Measurements from ENCODE around the gene PTPMT1.
A peak's percentile ranks its signal among the peaks of the same experiment; 100 is the strongest.

The PTPMT1 gene

DNA sequence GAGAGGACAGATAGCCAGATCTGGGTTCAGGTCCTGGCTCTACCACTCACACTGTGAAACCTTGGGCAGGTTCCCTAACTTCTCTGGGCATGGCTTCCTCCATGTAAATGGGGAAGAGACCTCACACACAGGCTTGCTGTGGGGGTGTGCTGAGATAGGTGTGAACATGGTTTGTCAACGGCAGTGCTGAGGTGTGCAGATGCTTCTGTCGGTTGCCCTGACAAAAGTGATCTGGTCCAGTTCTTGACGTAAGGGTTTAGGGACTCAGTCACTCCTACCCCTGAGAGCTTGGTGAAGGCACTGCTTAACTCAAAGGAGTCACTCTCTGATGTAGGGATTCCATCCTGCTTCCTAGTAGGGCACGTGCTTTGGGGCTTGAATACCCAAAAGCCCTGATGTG lies 26.9 kb downstream of the PTPMT1 start:
- Histone ChIP-seq H4K91ac (ENCODE audit: low read depth, low read length) (no peak overlapping the region), H3K36me3 (ENCODE audit: control insufficient read depth in 1 of 2, insufficient read depth in 2 of 2, low read length in 2 of 2) (no peaks in the 10 kb centered on the region), H3K14ac (ENCODE audit: low read length) (no peak overlapping the region), H2AFZ (ENCODE audit: insufficient read depth, low read length, poor library complexity) (no peak overlapping the region), H4K12ac (ENCODE audit: low read depth, low read length) (no peak overlapping the region), H3K9me3 (ENCODE audit: insufficient read depth, low read depth, low read length) (no peaks in the 10 kb centered on the region), H3K27me3 (ENCODE audit: insufficient read depth, low read length) (peaks cover 35% of the 10 kb centered on the region), H3K4me1 (ENCODE audit: control insufficient read depth in 1 of 2, insufficient read depth in 2 of 2, low read length in 2 of 2) (peaks cover 7 to 11% of the 10 kb centered on the region in 2 experiments), H3K79me2 (ENCODE audit: control insufficient read depth, insufficient read depth, low read length, poor library complexity) (no peaks in the 10 kb centered on the region), H2BK120ac (ENCODE audit: insufficient read depth, low read length, poor library complexity) (no peak overlapping the region), H3K4me2 (ENCODE audit: low read length) (no peak overlapping the region), H3K27ac (ENCODE audit: low read depth, low read length) (no peak overlapping the region), H2AK5ac (ENCODE audit: low read length) (no peak overlapping the region), H3K79me1 (ENCODE audit: low read length) (no peaks in the 10 kb centered on the region), H3K9ac (ENCODE audit: low read length) (no peak overlapping the region), H3K4ac (ENCODE audit: low read depth, low read length) (no peak overlapping the region), H4K8ac (ENCODE audit: low read depth, low read length) (no peak overlapping the region), H2BK12ac (ENCODE audit: low read length) (no peak overlapping the region), H3K23ac (ENCODE audit: low read length) (no peak overlapping the region), H3K18ac (ENCODE audit: low read length) (no peak overlapping the region), H3K4me3 (ENCODE audit: low read depth, low read length) (no peak overlapping the region), H2BK5ac (ENCODE audit: low read depth, low read length, poor library complexity) (no peak overlapping the region)
- no CpG with 5 or more reads among the region's 4 CpGs for WGBS (ENCODE audit: extremely low coverage, insufficient coverage, insufficient read length)
- no peak for DNase-seq

DNA sequence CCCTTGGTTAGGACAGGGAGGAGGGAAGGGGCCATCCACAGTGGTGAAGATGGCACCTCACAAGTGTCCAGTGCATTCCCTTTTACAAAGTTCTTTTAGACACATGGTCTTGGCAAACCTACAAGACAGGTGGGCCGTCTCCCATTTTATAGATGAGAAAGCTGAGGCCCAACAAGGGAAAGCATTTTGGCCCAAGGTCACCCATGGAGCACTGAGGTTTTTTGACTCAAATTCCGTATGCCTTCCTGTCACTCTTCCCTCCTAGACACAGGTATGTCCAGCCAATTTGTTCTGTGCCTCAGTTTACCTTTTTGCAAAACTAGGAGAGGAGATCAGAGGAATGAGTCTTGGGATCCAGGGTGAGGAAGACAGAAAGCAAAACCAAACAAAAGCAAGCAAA lies 27.6 kb downstream of the PTPMT1 start:
- Histone ChIP-seq H3K4me2 (ENCODE audit: low read length) (no peak overlapping the region), H4K8ac (ENCODE audit: low read depth, low read length) (no peak overlapping the region), H2BK5ac (ENCODE audit: low read depth, low read length, poor library complexity) (no peak overlapping the region), H3K79me2 (ENCODE audit: control insufficient read depth, insufficient read depth, low read length, poor library complexity) (no peaks in the 10 kb centered on the region), H3K36me3 (ENCODE audit: control insufficient read depth in 1 of 2, insufficient read depth in 2 of 2, low read length in 2 of 2) (no peaks in the 10 kb centered on the region), H3K14ac (ENCODE audit: low read length) (no peak overlapping the region), H3K9me3 (ENCODE audit: insufficient read depth, low read depth, low read length) (no peaks in the 10 kb centered on the region), H3K4ac (ENCODE audit: low read depth, low read length) (no peak overlapping the region), H3K23ac (ENCODE audit: low read length) (no peak overlapping the region), H2BK120ac (ENCODE audit: insufficient read depth, low read length, poor library complexity) (no peak overlapping the region), H3K18ac (ENCODE audit: low read length) (no peak overlapping the region), H4K91ac (ENCODE audit: low read depth, low read length) (no peak overlapping the region), H2AFZ (ENCODE audit: insufficient read depth, low read length, poor library complexity) (no peak overlapping the region), H2BK12ac (ENCODE audit: low read length) (no peak overlapping the region), H3K4me3 (ENCODE audit: low read depth, low read length) (no peak overlapping the region), H4K12ac (ENCODE audit: low read depth, low read length) (no peak overlapping the region), H3K27ac (ENCODE audit: low read depth, low read length) (no peak overlapping the region), H3K79me1 (ENCODE audit: low read length) (no peaks in the 10 kb centered on the region), H3K27me3 (ENCODE audit: insufficient read depth, low read length) (peaks cover 35% of the 10 kb centered on the region), H3K9ac (ENCODE audit: low read length) (no peak overlapping the region), H3K4me1 (ENCODE audit: control insufficient read depth in 1 of 2, insufficient read depth in 2 of 2, low read length in 2 of 2) (peaks cover 7 to 11% of the 10 kb centered on the region in 2 experiments), H2AK5ac (ENCODE audit: low read length) (no peak overlapping the region)
- WGBS (ENCODE audit: extremely low coverage, insufficient coverage, insufficient read length): no CpG with 5 or more reads among the region's 2 CpGs
- DNase-seq: no peak

DNA sequence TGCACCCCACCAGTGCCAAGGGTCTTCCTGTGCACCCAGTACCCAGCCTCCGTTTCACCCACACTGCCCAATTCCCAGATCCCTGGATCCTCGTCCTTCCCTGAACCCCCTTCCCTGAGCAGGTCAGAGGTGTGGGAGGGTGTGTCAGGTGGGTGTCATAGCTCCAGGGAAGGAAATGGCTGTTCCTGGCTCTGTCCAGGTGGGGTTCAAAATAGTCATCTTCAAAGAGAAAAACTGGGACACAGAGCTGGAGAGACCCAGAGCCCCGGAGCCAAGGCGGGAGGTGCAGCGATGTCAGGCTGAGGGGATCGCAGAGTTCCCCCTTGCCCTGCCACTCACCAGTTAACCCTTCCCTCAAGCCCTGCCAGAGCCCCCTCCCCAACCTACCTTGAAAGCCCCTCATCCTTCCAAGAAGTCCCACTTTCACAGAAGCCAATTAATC lies 28.1 kb downstream of the PTPMT1 start:
- Histone ChIP-seq H3K4ac (ENCODE audit: low read depth, low read length) (no peak overlapping the region), H4K91ac (ENCODE audit: low read depth, low read length) (peak overlapping the region; percentile 39), H3K79me1 (ENCODE audit: low read length) (no peaks in the 10 kb centered on the region), H3K79me2 (ENCODE audit: control insufficient read depth, insufficient read depth, low read length, poor library complexity) (no peaks in the 10 kb centered on the region), H3K36me3 (ENCODE audit: control insufficient read depth in 1 of 2, insufficient read depth in 2 of 2, low read length in 2 of 2) (no peaks in the 10 kb centered on the region), H2BK120ac (ENCODE audit: insufficient read depth, low read length, poor library complexity) (no peak overlapping the region), H4K12ac (ENCODE audit: low read depth, low read length) (no peak overlapping the region), H3K9me3 (ENCODE audit: insufficient read depth, low read depth, low read length) (no peaks in the 10 kb centered on the region), H3K18ac (ENCODE audit: low read length) (no peak overlapping the region), H2AK5ac (ENCODE audit: low read length) (no peak overlapping the region), H3K27ac (ENCODE audit: low read depth, low read length) (no peak overlapping the region), H3K4me1 (ENCODE audit: control insufficient read depth in 1 of 2, insufficient read depth in 2 of 2, low read length in 2 of 2) (peaks cover 7 to 11% of the 10 kb centered on the region in 2 experiments), H3K9ac (ENCODE audit: low read length) (no peak overlapping the region), H2AFZ (ENCODE audit: insufficient read depth, low read length, poor library complexity) (no peak overlapping the region), H3K4me3 (ENCODE audit: low read depth, low read length) (no peak overlapping the region), H3K27me3 (ENCODE audit: insufficient read depth, low read length) (peaks cover 35% of the 10 kb centered on the region), H2BK5ac (ENCODE audit: low read depth, low read length, poor library complexity) (no peak overlapping the region), H2BK12ac (ENCODE audit: low read length) (no peak overlapping the region), H3K4me2 (ENCODE audit: low read length) (no peak overlapping the region), H3K14ac (ENCODE audit: low read length) (no peak overlapping the region), H4K8ac (ENCODE audit: low read depth, low read length) (no peak overlapping the region), H3K23ac (ENCODE audit: low read length) (peak overlapping the region; percentile 1)
- WGBS (ENCODE audit: extremely low coverage, insufficient coverage, insufficient read length): no CpG with 5 or more reads among the region's 6 CpGs
- no peak for DNase-seq

DNA sequence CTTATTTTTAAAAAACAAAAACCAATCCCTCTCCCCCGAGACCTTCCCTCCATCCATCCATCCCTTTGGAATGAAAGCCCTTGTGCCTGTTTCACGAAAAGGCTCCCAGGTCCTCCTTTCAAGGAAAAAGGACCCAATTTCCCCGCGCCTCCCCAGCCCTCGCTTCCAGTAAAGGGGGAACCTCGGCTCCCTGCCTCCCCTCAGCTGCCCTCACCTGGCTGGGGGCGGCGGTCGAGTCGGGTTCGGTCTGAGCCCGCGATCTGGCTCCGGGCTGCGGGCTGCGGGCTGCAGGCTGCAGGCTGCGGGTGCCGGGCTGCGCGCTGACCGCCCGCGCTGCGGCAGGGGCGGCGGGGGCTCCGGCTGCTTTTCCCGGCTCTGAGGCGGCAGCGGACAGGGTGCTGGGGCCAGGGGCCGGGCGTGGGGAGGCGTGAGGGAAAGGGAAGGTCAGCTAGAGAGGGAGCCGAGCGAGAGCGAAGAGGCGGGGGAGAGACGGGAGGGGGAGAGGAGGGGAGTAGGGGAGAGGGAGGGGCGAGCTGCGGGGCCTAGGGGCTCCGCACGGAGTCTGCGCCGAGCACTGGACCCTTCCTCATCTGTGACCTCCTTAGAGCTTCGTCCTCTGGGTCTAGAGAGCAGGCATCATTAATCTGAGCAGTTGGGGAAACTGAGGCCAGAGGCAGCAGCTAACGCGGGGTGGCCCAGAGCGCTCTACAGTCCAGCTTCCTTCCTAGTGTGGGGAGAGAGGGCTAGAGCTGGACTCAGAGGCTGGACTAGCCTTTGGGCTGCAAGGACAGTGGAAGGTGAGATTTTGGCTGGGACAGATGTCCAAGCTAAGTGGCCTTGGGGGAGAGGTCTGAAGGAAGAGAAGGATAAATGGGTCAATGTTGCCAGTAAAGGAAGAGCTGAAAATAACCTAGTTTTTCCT lies 28.8 kb downstream of the PTPMT1 start, which contains the start of gene C1QTNF4:
Gene C1QTNF4, minus strand, starts transcription at position 478 of the 922 bp plus-strand sequence. CDS start 3,601 bp downstream, outside the sequence.
- H2BK12ac ChIP-seq (ENCODE audit: low read length): no peak within 1 kb of the TSS
- no peak within 1 kb of the TSS for H3K4ac ChIP-seq (ENCODE audit: low read depth, low read length)
- no peak within 1 kb of the TSS for H4K12ac ChIP-seq (ENCODE audit: low read depth, low read length)
- peak within 1 kb of the TSS; percentile 35 for H3K4me3 ChIP-seq (ENCODE audit: low read depth, low read length)
- no peaks in the 10 kb centered on the region for H3K36me3 ChIP-seq (ENCODE audit: control insufficient read depth in 1 of 2, insufficient read depth in 2 of 2, low read length in 2 of 2)
- no peak within 1 kb of the TSS for H2BK5ac ChIP-seq (ENCODE audit: low read depth, low read length, poor library complexity)
- no peaks in the 10 kb centered on the region for H3K9me3 ChIP-seq (ENCODE audit: insufficient read depth, low read depth, low read length)
- H3K4me1 ChIP-seq (ENCODE audit: control insufficient read depth in 1 of 2, insufficient read depth in 2 of 2, low read length in 2 of 2): peaks cover 5 to 6% of the 10 kb centered on the region in 2 experiments
- peak within 1 kb of the TSS; percentile 59 for H3K4me2 ChIP-seq (ENCODE audit: low read length)
- peak within 1 kb of the TSS; percentile 39 for H4K91ac ChIP-seq (ENCODE audit: low read depth, low read length)
- H3K79me2 ChIP-seq (ENCODE audit: control insufficient read depth, insufficient read depth, low read length, poor library complexity): no peaks in the 10 kb centered on the region
- no peaks in the 10 kb centered on the region for H3K79me1 ChIP-seq (ENCODE audit: low read length)
- H3K27ac ChIP-seq (ENCODE audit: low read depth, low read length): no peak within 1 kb of the TSS
- H3K9ac ChIP-seq (ENCODE audit: low read length): no peak within 1 kb of the TSS
- H2AFZ ChIP-seq (ENCODE audit: insufficient read depth, low read length, poor library complexity): peak within 1 kb of the TSS; percentile 66
- no peak within 1 kb of the TSS for H2BK120ac ChIP-seq (ENCODE audit: insufficient read depth, low read length, poor library complexity)
- H3K14ac ChIP-seq (ENCODE audit: low read length): no peak within 1 kb of the TSS
- peaks cover 35% of the 10 kb centered on the region for H3K27me3 ChIP-seq (ENCODE audit: insufficient read depth, low read length)
- no peak within 1 kb of the TSS for H2AK5ac ChIP-seq (ENCODE audit: low read length)
- H3K18ac ChIP-seq (ENCODE audit: low read length): no peak within 1 kb of the TSS
- H3K23ac ChIP-seq (ENCODE audit: low read length): peak within 1 kb of the TSS; percentile 1
- no peak within 1 kb of the TSS for H4K8ac ChIP-seq (ENCODE audit: low read depth, low read length)
- DNase-seq: peak; percentile 56 to 67
- 100% methylated on average over 1 of the region's 48 CpGs for WGBS (ENCODE audit: extremely low coverage, insufficient coverage, insufficient read length)

All from trophoblast cell (in vitro differentiated cells and primary cell).